ENCODE data around the gene MPHOSPH9.

Gene MPHOSPH9

DNA sequence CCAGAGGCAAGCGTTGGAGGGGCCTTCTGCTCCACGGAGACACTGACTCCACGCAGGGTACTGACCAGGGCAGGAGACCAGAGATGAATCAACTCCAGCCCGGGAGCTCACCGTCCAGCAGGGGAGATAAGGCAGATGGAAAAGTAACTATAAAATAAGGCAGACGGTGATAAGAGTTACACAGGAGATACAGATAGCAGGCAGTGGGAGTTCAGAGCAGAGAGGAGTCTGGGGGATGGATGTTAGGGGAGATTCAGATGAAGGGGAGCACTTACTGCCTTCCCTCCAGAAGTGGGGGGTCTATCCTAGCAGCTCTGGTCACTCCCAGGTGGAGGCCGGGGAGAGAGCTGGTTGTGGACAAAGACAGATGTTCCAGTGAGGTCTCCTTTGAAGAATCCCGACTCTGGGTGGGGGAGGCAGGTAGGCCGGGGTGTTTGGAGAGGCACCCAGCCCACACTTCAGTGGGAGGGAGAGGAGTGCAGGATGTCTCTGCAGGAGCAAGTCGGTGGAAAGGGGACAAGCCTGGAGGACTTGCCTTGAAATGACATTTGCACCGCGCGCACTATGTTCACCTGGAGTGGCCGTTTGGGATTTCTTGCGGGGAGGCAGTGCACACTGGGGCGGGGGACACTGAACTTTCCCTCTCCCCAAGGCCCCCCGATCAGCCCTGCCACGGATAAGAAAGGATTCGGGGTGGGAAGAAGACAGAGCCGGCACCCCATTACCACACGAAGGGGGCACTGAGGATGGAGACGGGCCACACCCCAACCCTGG, 83.3 kb downstream of the MPHOSPH9 start:
- no peak for DNase-seq (ENCODE audit: low spot score)

DNA sequence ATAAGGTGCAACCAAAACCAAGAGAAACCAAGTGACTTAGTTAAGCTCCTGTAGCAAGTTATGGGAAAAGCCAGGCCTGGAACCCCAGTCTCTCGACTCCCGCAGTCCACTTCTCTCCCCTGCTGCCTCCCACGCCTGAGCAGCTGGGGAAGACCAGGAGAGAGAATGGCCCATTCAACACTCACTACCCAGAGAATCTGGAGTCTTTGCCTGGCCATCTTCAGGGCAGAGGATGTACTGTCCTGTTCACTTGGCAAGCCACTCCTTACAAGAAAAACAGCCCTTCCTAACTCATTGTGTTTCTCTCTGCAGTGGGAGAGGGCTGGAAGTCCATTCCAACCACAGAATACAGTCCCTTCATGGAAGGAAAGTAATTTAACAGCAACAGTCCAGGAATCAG, 83.9 kb downstream of the MPHOSPH9 start:
- DNase-seq (ENCODE audit: low spot score), result no peak

DNA sequence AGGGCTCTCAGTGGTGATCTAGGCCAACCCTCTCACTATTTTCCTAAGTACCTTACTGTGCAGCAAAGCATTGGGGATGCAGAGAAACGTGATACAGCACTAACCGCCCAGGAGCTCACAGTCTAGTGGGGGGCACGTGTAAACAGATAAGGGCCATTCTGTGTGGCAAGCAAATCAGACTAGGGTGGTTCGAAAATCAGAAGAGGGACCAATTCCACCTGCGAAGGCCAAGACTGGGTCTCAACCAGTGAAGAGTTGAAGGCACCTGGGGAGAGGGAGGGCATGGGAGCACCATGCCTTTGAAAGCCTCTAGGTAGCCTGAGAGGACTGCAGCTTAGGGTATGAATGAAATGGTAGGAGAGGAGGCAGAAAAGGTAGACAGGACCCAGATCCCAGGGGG, 84.3 kb downstream of the MPHOSPH9 start:
- DNase-seq (ENCODE audit: low spot score), result no peak

DNA sequence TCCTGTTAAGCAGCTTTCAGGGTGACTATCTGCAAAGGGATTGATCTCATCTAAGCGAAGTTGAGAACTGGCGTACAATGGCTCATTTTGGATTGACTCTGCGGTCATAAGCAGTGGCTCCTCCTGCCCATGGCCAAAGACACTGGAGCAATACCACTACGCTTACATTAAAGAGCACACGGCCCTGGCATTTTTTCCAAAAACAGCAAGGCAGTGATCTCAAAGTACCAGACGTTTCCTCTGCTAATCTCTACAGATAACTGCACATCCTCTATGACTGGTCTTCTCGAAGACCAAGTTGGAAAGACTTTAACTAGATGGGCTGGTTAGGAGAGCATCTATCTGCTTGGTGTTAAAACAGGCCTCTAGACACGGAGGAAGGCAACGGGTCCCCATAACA, 84.7 kb downstream of the MPHOSPH9 start:
- no peak for DNase-seq (ENCODE audit: low spot score)

DNA sequence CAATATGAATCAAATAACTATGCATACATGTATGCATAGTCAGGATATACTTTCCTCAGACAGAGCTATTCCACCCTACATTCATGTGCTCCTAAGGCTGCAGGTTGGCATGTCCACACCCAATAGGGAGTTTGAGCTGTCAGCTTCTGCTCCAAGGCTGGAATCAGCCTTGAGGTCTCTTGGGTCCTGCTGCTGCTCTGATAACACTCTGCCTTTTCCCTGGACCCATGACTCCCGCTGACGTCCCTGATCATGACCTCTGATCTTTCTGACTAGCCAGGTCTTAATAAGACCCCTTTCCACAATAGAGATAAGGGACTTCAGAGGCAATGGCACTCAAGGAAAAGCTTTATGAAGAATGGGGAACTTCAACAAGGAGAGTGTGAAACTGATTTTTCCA, 87.7 kb downstream of the MPHOSPH9 start:
- no peak for DNase-seq (ENCODE audit: low spot score)

DNA sequence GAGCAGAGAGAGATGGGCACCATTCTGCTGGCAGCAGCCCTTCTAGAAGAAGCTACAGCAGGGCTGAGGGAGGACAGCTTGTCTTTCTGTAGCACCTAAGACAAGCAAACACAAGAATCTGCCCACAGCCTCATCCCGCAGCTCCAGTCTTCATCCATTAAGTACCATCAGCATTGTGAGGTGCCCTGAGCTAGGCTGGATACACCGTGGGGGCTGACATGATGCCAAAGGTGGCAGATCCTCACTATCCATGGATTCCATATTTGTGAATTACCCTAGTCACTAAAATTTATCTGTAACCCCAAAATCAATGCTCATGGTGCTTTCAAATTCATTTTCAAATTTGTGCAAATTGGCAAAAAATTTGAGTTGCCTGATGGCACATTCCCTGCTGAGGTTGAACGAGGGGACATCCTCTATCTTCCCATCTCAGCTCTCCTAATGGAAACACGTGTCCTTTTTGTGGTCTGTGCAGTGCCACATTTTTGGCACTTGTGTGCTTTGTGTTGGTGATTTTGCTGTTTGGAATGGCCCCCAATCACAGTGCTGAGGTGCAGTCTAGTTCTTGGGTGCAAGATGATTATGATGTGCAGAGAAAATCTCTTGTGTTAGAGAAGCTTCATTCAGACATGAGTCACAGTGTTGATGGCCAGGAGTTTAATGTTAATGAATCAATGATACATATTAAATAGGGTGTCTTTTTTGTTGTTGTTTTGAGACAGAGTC, 89.0 kb downstream of the MPHOSPH9 start:
- no peak for DNase-seq (ENCODE audit: low spot score)

DNA sequence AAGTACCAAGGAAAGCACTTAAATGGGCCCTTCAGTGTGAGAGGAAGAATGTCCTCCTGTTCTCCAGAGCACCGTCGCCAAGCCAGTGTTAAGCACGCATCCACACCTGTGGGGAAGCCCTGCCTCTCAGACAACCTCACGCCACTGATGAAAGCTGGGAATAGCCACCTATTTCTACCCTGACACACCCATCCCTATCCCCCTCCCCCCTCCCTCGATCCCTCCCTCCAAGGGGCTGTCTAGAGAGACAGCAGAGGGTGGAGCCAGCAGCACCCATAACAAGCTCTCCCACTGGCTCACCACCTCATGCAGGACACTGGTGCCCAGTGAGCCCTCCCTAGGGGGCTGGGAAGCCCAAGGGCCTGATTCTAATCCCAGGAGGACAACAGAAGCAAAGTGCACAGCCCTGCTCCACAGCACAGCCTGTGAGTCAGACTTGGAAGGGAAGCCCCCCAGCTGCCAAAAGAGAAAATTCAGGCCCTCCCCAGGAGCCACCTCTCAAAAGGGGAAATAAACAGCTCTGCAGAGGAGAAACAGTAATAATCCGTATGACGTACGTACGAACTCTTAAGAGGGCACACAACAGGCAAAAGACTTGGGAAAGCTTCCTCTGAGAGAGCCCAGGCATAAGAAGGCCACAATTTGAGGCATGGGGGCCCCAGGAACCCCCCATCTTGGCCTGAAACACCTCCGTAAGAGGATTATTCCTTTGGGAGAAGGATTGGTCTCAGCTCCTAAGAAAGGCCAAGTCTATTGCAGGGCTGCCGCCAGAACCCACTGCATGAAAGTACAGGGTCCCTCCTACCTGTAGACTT, 89.8 kb downstream of the MPHOSPH9 start:
- no peak for DNase-seq (ENCODE audit: low spot score)

DNA sequence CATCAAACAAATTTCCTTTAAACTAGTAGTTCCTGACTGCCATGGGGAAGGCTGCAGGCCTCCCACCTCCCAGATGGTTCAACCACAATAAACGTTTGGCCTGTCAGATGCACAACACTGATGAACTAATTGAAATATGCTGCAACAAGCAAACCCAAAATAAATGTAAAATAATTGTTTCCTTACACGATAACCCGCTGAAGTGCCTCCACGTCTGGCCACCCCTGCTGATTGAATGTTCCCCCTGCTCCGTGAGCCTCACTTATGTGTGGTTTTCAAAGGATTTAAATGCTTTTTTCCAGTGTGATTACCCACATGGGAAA, 90.5 kb downstream of the MPHOSPH9 start:
- no peak for DNase-seq (ENCODE audit: low spot score)

DNA sequence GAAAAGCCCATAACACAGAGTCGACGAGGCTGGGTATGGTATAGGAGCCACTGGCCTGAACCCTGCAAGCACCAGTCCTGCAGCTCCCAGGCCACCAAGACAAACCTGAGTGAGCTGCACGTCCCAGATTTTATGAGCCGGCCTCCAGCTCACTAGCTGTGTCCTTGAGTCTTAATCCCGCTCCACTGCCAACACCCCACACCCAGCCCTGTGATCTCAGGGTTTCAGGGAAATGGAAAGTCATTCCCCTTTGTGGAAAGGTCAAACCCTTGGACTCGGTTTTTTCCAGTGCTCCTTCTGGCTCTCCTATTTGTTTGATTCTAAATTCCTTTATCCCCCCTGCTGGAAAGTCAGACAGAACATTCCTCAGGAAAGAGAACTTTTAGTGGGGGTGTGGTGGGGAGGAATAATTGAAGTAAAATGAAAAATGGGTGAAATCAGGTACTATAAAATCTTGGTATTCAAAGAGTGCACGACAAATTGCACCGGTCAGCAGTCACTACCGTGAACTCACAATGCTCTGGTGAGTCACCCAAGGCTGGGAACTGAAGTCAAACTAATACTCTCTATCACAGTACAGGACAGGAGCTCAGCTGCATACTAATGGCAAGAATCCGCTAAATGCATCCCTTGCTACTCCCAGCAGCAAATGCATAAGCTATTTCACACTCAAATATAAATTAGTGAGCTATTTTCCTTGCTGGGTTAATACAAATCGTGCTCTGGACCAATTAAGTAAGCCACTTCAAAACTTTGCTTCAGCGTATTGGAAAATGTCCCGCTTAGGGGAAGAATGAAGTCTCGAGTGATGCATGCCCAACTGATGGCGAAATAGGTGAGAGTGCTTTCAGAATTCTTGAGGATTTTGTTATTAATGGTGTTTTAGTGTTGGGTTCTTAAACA, 91.1 kb downstream of the MPHOSPH9 start:
- no peak for DNase-seq (ENCODE audit: low spot score)

DNA sequence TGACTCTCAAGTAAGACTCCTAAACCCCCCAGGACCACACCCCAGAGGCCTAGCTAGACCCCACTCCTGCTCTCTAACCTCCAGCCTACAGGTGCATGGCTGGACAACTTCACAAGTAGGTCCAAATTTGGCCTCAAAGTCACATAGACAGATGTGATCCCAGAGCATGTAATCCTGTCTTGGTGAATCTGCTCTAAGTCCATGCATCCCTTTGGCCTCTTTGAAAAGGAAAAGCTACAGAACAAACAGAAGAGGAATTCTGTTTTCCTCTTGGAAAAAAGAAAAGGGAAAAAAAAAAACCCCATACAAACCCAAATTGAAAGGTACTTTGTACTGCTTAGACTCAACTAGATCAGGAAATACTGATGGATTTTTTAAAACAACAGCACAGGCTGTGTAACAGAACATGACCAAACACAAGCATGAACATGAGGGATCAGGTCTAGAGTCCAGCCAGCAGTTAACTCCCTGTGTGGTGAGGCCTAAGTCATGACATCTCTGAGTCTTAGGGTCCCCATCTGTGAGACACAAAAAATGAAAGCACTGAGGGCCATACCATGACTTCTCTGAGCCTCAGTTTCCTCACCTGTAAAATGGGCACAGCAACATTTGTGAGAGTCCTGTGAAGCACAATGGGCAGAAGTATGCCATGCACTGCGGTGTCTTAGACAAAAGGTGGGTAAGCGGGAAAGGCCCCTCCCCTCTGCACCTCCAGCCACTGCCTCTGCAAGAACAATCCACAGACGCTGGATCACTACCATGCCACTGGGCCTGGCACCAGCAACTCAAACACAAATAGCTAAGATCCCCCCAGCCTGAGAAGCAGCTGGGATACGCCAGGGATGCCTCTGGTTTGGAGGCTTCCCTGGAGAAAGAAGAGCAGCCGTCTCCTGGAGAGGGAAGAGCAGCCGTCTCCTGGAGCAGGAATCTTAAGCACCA, 92.0 kb downstream of the MPHOSPH9 start:
- no peak for DNase-seq (ENCODE audit: low spot score)

DNA sequence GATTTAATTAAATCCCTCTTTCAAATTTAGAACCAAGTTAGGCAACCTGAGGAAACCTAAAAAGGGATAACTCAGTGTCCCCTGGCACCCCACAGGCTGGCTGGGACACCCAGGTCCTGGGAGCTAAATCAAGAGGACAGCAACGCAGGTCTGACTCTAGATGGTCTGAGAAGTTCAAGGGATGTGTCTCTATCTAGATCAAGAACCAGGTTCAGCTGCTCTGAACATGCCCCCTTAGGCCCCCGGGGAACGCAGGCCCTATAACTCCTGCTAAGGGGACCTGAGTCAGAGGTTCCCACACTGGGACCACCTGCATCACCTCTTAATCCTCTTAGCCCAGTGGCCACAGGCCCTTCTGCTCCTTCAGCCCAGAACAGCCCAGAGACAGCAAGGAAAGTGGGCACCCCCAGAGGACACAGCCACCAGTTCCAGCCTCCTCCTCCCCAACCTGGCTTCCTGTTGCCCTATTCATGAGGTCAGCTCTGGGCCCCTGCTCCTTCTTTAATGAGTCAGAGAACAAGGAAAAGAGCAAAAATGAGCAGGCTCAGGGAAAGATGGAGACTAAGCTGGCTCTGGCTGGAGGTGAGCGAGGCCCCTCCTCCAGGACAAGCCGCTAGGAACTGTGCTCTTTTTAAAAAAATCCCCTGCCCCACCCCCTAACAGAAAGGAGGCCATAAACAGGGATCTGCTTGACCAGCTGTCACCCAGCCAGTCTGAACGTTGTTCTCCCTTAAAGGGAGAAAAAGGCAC, 92.8 kb downstream of the MPHOSPH9 start:
- DNase-seq (ENCODE audit: low spot score), result no peak

DNA sequence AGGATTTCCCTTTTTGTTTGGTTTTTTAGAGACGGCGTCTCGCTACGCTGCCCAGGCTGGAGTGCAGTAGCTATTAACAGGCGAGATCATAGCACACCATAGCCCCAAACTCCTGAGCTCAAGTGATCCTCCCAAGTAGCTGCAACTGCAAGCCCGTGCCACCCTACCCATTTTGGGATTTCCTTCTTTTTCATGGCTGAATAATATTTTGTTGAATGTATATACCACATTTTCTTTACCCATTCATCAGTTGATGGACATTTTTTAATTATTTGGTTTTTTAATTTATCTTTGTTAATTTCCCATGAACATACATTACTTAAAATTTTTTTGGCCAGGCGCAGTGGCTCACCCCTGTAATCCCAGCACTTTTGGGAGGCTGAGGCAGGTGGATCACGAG, 97.3 kb downstream of the MPHOSPH9 start:
- no peak for DNase-seq (ENCODE audit: low spot score)

DNA sequence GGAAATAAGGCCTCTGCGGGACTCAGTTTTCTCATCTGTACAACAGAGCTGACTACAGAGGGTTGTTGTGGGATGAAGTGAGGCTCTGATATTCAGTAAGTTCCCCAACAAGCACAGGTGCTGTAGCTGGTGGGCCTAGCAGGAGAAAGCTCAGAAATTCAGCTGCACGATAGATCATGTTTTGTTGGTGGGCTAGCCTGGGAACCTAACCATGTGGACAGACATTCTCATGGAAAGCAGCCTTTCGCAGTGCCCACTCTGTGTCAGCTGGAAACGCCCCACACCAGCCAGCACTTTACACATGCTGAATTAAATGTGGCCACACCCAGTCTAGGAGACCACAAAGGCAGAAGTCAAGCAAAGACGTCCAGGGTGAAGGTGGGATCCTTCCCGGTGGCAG, 98.1 kb downstream of the MPHOSPH9 start:
- no peak for DNase-seq (ENCODE audit: low spot score)

DNA sequence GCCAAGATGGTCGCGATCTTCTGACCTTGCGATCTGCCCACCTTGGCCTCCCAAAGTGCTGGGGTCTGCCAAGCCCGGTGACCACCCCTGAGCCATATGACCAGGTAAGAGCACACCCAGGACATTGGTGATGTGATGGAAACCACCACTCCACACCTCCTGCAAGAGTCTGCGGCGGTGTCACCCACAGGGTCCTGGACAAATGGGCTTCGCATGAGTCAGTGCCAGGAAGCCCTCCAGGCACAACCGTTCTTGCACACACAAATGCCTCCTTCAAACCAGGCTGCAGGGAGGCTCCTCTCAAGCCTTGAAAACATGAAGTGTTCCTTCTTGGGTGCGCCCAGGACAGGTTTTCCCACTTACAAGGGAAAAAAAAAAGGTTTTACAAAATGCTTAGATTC, 98.7 kb downstream of the MPHOSPH9 start:
- DNase-seq (ENCODE audit: low spot score), result no peak

DNA sequence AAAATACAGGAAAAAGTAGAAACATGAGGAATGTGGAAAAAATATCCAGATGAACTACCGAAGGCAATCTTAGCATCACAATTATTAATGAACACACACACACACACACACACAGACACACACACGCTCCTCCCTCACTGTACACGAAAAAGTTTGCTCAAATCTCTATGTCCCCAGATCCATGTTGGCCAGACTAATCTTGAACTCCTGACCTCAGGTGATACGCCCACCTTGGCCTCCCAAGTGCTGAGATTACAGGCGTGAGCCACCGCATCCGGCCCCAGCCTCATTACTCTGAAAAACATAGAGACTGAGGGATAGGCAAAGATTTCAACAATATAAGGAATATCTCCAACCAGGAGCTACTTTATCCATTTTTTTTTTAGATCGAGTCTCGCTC, 99.2 kb downstream of the MPHOSPH9 start:
- DNase-seq (ENCODE audit: low spot score), result no peak

DNA sequence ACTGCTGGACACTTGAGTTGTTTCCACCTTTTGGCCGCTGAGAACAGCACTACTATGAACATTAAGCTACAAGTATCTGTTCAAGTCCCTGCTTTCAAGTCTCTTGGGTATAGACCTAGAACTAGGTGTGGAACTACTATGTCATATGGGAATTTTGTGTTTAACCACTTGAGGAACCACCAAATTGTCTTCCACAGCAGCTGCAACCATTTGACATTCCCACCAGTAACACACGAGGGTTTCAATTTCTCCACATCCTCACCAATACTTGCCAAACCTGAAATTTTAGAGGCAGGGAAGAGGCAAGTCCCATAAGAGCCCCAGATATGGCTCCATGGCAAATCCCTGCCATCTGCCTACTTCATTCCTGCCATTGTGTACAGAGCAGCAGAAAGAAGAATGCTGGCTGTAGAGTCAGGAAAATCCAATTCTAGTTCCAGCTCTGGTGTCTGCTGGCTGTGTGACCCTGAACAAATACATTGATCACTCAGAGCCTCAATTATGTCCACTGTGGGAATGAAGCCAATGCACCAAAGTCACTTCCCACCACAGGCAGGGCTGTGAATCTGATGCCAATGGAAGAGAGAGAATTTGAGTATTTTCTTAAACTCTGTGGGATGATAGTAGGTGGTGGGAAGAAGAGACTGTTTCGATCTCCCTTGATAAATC, 99.9 kb downstream of the MPHOSPH9 start:
- DNase-seq (ENCODE audit: low spot score), result no peak

DNA sequence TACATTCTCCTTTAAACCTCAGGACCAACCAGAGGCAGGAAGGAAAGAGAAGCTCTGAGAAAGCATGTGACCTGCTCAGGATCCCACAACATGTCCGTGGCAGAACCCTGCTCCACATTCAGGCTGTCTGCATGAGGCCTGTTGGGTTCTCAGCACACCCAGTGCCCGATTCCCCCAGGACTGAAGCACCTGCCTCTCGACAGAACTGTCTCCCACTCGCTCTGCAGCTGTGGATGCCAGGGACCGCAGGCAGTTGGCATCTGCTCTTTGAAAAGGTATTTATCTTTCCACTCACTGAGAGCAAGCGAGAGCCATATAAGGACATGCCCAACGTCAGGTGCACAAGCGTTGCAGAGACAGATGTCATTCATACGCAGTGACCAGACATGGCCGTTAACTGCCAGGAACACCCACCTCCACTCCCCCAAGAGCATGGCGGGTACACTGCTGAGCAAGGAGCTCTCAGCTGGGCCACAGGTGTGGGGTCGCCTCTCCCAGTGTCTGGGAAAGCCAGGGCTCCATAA, 101.0 kb downstream of the MPHOSPH9 start:
- DNase-seq (ENCODE audit: low spot score), result peak; percentile 51

DNA sequence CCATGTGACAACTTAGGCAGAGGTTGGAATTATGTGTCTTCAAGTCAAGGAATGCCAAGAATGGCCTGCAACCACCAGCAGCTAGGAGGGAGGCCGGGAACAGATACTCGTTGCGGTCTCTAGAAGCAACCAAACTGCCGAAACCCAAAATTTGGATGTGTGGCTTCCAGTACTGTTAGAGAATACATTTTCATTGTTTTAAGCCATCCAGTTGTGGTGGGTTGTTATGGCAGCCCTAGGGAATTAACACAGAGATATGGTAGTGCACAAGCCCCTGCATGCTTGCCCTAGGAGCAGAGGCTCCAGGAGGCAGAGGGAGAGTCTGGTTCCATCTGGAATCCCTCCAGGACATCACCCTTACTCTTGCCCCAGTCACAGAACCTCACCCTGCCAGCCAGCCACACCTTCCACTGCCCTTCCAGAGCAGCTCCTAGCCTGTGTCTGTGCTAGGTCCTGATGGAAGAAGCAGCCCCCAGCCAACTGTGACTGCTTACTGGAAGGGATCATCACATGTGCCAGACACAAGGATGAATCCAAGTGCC, 101.6 kb downstream of the MPHOSPH9 start:
- DNase-seq (ENCODE audit: low spot score), result no peak

DNA sequence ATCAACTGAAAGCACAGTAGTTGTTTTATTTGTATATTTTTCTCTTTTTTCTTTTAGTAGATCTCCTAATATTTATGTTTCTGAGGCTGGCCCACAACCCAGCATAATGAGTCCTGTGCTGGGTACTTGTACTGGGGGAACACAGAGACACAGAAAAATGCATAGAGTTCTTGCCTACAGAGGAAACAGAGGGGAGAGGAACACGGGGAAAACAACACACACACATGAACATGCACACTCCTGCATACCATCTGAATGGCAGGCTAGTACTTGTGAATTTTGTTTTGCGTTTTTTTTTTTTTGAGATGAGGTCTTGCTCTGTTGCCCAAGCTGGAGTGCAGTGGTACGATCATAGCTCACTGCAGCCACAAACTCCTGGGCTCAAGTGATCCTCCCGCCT, 103.3 kb downstream of the MPHOSPH9 start:
- no peak for DNase-seq (ENCODE audit: low spot score)

Data from germinal center (tissue), 1 donor.